HG03558 (cell line): Measurements from ENCODE around the gene UPK3BL2.
"Not testable (repeated sequence)": the region's sequence is repeated elsewhere in the genome, so short reads cannot be mapped to it uniquely, and the experiment has no call there.

ENCODE experiments used
- ATAC-seq: cut with Tn5 transposase; IDR thresholded peaks from one replicate; pipeline ENCODE4 v1.9.1; 2021; ENCODE audit warnings: moderate number of reproducible peaks; ENCODE audit not compliant: unreplicated experiment; ENCODE audit errors: extremely low read depth

Gene UPK3BL2

DNA sequence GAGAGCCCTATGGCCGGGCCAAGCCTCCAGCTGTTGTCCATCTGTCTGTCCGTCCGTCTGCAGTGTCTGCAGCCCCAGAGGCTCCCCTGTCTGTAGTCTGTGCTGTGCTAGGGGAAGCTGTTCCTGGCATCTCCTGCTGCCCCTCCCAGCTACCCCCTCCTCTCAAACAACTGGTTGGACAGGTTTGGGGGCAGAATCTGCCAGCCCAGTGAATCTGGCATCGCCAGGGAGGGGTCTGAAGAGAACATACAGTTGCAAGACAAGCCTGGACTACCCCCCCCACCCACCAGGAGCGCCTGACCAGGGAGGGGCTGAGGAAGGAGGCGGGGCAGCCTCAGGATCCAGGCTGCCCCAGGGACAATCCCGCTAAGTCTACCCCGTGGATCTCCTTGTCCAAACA is at the start of gene UPK3BL2:
UPK3BL2 (minus strand) TSS at position 101 of the 400 bp plus-strand sequence; CDS start at position 41, 60 bp downstream.
- not testable (repeated sequence) for ATAC-seq

DNA sequence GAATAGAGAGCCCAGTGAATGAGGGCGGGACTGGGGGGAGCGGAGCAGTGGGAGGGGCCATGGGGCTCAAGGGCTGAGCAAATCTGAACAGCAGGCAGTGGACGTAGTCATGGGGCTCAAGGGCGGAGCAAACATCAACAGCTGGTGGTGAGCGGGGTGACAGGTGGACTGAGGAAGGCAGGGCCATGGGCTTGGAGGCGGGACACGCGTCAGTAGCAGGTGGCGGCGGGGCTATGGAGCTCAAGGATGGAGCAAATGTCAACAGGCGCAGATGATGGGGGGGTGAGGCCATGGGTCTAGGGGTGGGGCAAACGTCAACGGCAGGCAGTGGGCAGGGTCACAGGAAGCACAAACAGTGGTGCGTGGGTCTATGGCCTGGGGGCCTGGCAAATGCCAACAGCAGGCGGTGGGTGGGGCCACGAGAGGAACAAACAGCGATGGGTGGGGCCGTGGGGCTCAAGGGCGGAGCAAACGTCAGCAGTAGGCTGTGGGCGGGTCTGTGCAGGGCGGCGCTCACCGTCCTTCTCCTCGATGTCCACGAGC is 49.1 kb upstream of the UPK3BL2 start:
- peak; percentile 47 for ATAC-seq

DNA sequence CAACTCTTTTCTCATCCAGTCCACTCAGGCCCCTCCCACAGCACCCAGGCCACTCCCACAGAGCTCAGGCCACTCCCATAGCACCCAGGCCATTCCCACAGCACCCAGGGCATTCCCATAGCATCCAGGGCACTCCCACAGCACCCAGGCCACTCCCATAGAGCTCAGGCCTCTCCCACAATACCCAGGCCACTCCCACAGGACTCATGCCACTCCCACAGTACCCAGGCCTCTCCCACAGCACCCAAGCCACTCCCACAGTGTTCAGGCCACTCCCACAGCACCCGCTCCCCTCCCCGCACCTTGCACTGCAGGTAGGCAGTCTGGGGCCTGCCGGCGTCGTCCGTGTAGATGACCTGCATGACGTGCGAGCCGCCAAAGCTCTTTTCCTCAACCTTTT is 46.4 kb upstream of the UPK3BL2 start:
- ATAC-seq, result not testable (repeated sequence)

DNA sequence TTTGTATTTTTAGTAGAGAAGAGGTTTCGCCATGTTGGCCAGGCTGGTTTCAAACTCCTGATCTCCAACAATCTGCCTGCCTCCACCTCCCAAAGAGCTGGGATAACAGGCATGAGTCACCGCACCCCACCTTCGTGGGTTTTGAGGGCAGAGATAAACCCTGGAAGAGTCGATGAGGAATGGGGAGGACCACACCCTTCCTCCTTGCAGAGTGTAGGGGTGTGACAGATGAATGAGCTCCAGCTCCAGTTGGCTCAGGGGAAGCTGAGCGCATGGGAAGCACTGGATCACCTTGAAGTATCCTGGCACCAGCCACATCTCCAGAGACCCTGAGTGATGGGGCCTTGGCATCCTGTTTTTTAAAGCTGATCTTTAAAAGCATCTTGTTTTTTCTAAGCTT is 40.0 kb upstream of the UPK3BL2 start:
- ATAC-seq, result not testable (repeated sequence)

DNA sequence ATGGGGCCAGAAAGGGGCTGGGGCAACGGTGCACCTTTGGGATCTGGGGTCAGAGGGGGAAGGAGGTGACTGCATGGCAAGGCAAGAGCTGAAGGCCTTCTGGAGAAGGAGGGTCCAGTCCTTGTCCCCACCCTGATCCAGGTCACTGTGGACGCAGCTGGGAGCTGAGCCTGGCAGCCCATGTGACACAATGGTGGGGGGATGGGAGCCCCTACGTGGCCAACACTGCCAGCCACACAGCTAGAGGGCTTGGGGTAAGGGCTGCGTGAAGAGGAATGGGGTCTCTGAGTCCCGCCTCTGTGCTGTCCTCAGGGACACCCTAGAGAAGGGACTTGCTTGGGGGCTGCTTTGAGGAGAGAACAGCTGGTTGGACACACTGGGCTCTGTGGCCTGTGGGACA is 38.2 kb upstream of the UPK3BL2 start:
- not testable (repeated sequence) for ATAC-seq

GRCh38 chr7:102578486-102578885 is 35.0 kb upstream of the UPK3BL2 start:
- not testable (repeated sequence) for ATAC-seq

DNA sequence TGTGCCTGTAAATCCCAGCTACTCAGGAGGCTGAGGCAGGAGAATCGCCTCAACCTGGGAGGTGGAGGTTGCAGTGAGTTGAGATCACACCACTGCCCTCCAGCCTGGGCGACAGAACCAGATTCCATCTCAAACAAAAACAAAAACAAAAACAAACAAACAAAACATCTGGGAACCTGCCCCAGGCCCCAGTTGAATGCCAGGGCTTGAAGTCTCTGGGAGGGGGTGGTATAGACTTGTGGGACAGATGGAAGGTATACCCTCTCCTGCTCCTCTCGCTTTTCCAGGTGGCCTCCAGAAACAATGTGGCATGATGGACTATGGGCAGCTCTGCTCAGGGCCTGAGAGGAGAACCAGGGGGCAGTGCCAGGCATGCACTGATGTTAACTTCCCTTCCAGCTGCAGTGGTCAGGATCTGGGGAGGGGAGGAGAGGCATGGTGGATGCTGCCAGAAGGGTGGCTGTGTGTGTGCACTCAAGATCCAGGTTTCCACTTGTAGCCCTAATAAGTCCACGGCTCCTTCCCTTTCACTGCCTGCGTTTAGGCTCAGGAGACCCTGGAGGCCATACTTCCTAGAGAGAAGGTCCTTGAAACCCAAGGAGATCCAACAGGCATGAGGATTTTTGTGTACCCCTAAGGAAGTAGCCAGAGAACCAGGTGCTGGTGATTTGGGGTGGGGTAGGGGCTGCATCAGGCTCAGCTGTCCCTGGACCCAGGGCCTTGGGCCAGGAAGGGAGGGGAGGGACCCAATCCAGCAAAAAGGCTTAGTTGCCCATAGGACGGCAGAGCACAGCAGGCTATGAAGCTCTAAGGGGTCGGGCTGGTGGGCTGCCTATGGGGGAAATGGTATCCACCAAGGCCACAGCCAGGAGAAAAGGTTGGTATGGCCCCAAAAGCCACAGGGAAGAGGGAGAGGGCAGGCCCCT is 34.1 kb upstream of the UPK3BL2 start:
- not testable (repeated sequence) for ATAC-seq

GRCh38 chr7:102576363-102576762 is 32.9 kb upstream of the UPK3BL2 start:
- not testable (repeated sequence) for ATAC-seq

DNA sequence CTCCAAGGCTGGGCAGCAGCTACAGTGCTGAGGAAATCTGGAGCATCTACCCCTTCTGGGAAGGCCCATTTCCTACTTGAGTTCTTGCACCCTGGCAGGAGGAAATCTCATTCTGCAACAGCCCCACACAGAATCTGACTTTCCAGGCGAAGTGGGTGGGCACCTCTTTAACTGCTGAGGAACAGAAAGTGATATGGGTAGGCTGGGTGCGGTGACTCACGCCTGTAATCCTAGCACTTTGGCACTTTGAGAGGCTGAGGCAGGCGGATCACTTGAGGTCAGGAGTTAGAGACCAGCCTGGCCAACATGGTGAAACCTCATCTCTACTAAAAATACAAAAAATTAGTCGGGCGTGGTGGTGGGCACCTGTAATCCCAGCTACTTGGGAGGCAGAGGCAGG is 31.1 kb upstream of the UPK3BL2 start:
- ATAC-seq, result not testable (repeated sequence)

GRCh38 chr7:102572261-102573239 is 29.1 kb upstream of the UPK3BL2 start, which contains the start of gene POLR2J3:
TSS of gene POLR2J3 (minus strand) at chr7:102572583. CDS start at chr7:102572521, 62 bp downstream.
- peak; percentile 77 for ATAC-seq

GRCh38 chr7:102568620-102569019 is 25.1 kb upstream of the UPK3BL2 start:
- ATAC-seq, result not testable (repeated sequence)

- not testable (repeated sequence) for ATAC-seq
These were observed 7.4 kb upstream of the UPK3BL2 start, which contains the start of gene SPDYE2 for GRCh38 chr7:102550808-102551422. TSS of gene SPDYE2 (plus strand) at chr7:102551226. CDS start at chr7:102553256, 2,030 bp downstream.

GRCh38 chr7:102546353-102546752 is 2.9 kb upstream of the UPK3BL2 start:
- ATAC-seq, result peak; percentile 62

- ATAC-seq, result not testable (repeated sequence)
These were observed 1.8 kb upstream of the UPK3BL2 start for GRCh38 chr7:102545288-102545687.

DNA sequence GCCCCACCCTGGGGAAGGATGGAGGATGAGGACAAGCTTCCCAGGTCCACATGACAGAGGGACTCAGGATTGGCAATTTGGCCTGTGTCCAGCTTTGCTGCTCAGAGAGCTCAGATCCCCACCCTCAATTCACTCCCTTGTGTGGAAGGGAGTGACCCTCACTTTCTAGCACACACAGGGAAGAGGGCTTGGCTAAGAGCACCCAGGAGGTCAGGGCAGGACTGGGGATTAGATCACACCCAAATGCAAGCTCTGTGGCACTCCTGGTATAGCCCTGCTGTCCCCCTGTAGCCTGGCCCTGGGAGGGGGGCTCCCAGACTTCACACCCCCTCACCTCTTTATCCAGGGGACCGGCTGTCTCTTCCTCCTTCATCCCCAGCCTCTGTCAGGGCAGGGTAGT is 876 bp upstream of the UPK3BL2 start:
- ATAC-seq, result not testable (repeated sequence)

- ATAC-seq, result not testable (repeated sequence)
These were observed 725 bp downstream of the UPK3BL2 start for GRCh38 chr7:102542771-102543170.

DNA sequence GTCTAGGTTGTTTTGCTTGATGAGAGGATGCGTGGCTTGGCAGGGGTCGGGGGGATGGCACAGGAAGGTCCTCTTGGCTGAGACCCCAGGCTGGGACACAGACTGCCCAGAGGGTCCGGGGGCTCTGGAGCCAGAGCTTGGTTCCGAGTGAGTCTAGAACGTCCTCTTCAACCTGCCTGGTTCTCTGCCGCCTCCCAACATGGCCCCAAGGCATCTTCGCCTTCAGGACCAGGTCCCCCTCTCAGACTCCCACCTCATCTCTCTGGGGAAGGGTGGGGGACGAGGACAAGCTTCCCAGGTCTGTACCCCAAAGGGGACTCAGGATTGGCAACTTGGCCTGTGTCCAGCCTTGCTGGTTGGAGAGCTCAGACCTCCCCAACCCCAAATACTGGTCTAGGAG is 1.4 kb downstream of the UPK3BL2 start:
- ATAC-seq, result not testable (repeated sequence)

- ATAC-seq, result not testable (repeated sequence)
These were observed 2.9 kb downstream of the UPK3BL2 start for GRCh38 chr7:102540604-102541003.

DNA sequence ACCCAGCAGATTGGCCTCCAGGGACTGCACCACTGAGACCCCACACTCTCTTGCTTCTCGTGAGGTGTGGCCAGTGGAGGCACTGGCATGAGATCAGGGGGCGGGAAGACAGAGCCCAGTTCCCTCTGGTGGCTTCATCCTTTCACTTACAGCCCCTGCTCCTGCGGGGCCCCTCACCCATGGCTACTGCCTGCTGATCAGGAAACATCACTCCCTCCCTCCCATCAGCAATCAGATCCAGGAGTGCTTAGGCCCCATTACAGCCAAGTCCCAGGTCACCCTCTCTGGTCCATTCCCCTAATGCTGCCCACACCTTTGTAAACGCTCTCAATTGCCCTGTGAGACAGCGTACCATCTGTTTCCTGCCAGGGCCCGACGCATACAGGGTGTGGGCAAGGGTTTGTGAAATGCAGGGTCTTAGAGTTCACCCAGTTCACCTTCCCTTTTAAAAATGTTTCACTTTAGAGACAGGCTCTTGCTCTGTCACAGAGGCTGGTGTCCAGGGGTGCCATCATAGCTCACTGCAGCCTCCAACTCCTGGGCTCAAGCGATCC is 8.4 kb downstream of the UPK3BL2 start:
- not testable (repeated sequence) for ATAC-seq
